ENCODE results near the gene SBF1. TPM values are rescaled to one million over a fixed set of nuclear protein-coding genes. Genes with fewer than 3 reads are reported as not detected.

Gene SBF1
- total RNA-seq, 1 donor from 2014 or later, result 104 TPM

GRCh38 chr22:50439871-50440331 is 34.9 kb downstream of the SBF1 start:
- Mint-ChIP-seq H3K4me1 (ENCODE audit: low read depth) (peaks cover 7% of the 10 kb centered on the region), H3K27me3 (ENCODE audit: low read depth) (no peaks in the 10 kb centered on the region), H3K27ac (ENCODE audit: unreplicated experiment) (no peak overlapping the region), H3K36me3 (ENCODE audit: low read depth) (peaks cover 6% of the 10 kb centered on the region), H3K4me3 (ENCODE audit: unreplicated experiment) (no peak overlapping the region), H3K9me3 (ENCODE audit: low read depth) (no peaks in the 10 kb centered on the region)
- no peak for TF ChIP-seq CTCF (IDR thresholded peaks at IDR 0.05)
- DNase-seq (ENCODE audit: low spot score), result peak; percentile 77

- peaks cover 2% of the 10 kb centered on the region for H3K4me1 Mint-ChIP-seq (ENCODE audit: low read depth)
- TF ChIP-seq CTCF (IDR thresholded peaks at IDR 0.05), result no peak
- no peaks in the 10 kb centered on the region for H3K27me3 Mint-ChIP-seq (ENCODE audit: low read depth)
- H3K4me3 Mint-ChIP-seq (ENCODE audit: unreplicated experiment), result no peak overlapping the region
- peaks cover 6% of the 10 kb centered on the region for H3K36me3 Mint-ChIP-seq (ENCODE audit: low read depth)
- H3K9me3 Mint-ChIP-seq (ENCODE audit: low read depth), result no peaks in the 10 kb centered on the region
- peak; percentile 90 for DNase-seq (ENCODE audit: low spot score)
- no peak overlapping the region for H3K27ac Mint-ChIP-seq (ENCODE audit: unreplicated experiment)
Observed at GRCh38 chr22:50439314-50439870, 35.4 kb downstream of the SBF1 start.

GRCh38 chr22:50438305-50439275 is 36.2 kb downstream of the SBF1 start:
- DNase-seq (ENCODE audit: low spot score), result no peak
- TF ChIP-seq CTCF (IDR thresholded peaks at IDR 0.05), result no peak
- peaks cover 6% of the 10 kb centered on the region for H3K36me3 Mint-ChIP-seq (ENCODE audit: low read depth)
- no peak overlapping the region for H3K4me3 Mint-ChIP-seq (ENCODE audit: unreplicated experiment)
- H3K27ac Mint-ChIP-seq (ENCODE audit: unreplicated experiment), result no peak overlapping the region
- no peaks in the 10 kb centered on the region for H3K9me3 Mint-ChIP-seq (ENCODE audit: low read depth)
- peaks cover 2% of the 10 kb centered on the region for H3K4me1 Mint-ChIP-seq (ENCODE audit: low read depth)
- no peaks in the 10 kb centered on the region for H3K27me3 Mint-ChIP-seq (ENCODE audit: low read depth)

GRCh38 chr22:50437511-50438304 is 37.1 kb downstream of the SBF1 start:
- Mint-ChIP-seq H3K4me1 (ENCODE audit: low read depth) (no peaks in the 10 kb centered on the region), H3K27me3 (ENCODE audit: low read depth) (no peaks in the 10 kb centered on the region), H3K27ac (ENCODE audit: unreplicated experiment) (no peak overlapping the region), H3K36me3 (ENCODE audit: low read depth) (peaks cover 5% of the 10 kb centered on the region), H3K4me3 (ENCODE audit: unreplicated experiment) (no peak overlapping the region), H3K9me3 (ENCODE audit: low read depth) (no peaks in the 10 kb centered on the region)
- TF ChIP-seq CTCF (IDR thresholded peaks at IDR 0.05), result no peak
- DNase-seq (ENCODE audit: low spot score), result peak; percentile 90

GRCh38 chr22:50436841-50437341 is 37.9 kb downstream of the SBF1 start:
- peak; percentile 68 for DNase-seq (ENCODE audit: low spot score)
- H3K9me3 Mint-ChIP-seq (ENCODE audit: low read depth), result no peaks in the 10 kb centered on the region
- H3K4me3 Mint-ChIP-seq (ENCODE audit: unreplicated experiment), result no peak overlapping the region
- TF ChIP-seq CTCF (IDR thresholded peaks at IDR 0.05), result no peak
- no peaks in the 10 kb centered on the region for H3K4me1 Mint-ChIP-seq (ENCODE audit: low read depth)
- H3K27me3 Mint-ChIP-seq (ENCODE audit: low read depth), result no peaks in the 10 kb centered on the region
- peaks cover 3% of the 10 kb centered on the region for H3K36me3 Mint-ChIP-seq (ENCODE audit: low read depth)
- H3K27ac Mint-ChIP-seq (ENCODE audit: unreplicated experiment), result no peak overlapping the region

Data from chondrocyte (in vitro differentiated cells).